ENCODE data around the gene ZNF80.

GRCh38 chr3:114284644-114285043, 47.3 kb upstream of the ZNF80 start:
- TF ChIP-seq CTCF (IDR thresholded peaks at IDR 0.05) (no peak), EP300 (IDR thresholded peaks at IDR 0.05) (no peak), POLR2AphosphoS5 (IDR thresholded peaks at IDR 0.05) (no peak), POLR2A (IDR thresholded peaks at IDR 0.05) (no peak)
